ENCODE measurements around the gene P2RY11. TPM values are rescaled to one million over a fixed set of nuclear protein-coding genes. Genes with fewer than 3 reads are reported as not detected.
A peak's percentile ranks its signal among the peaks of the same experiment; 100 is the strongest.

Gene P2RY11
- polyA plus RNA-seq, 1 donor from 2014 or later, result 3.3 TPM

GRCh38 chr19:10135551-10136334, 24.2 kb downstream of the P2RY11 start:
- no peaks in the 10 kb centered on the region for H3K9me3 Mint-ChIP-seq
- no peak overlapping the region for H3K27ac Mint-ChIP-seq
- no peaks in the 10 kb centered on the region for H3K27me3 Mint-ChIP-seq
- H3K4me1 Mint-ChIP-seq, result no peaks in the 10 kb centered on the region
- peak overlapping the region in 1 of 4 donors; percentile 28 for H3K4me3 Mint-ChIP-seq
- peaks cover 2% of the 10 kb centered on the region for H3K36me3 Mint-ChIP-seq

GRCh38 chr19:10136936-10137335, 25.4 kb downstream of the P2RY11 start:
- no peak overlapping the region for H3K4me3 Mint-ChIP-seq
- H3K36me3 Mint-ChIP-seq, result peaks cover 1% of the 10 kb centered on the region
- H3K27ac Mint-ChIP-seq, result no peak overlapping the region
- H3K9me3 Mint-ChIP-seq, result no peaks in the 10 kb centered on the region
- no peaks in the 10 kb centered on the region for H3K27me3 Mint-ChIP-seq
- no peaks in the 10 kb centered on the region for H3K4me1 Mint-ChIP-seq

GRCh38 chr19:10137751-10138682, 26.5 kb downstream of the P2RY11 start:
- H3K9me3 Mint-ChIP-seq, result no peaks in the 10 kb centered on the region
- H3K27ac Mint-ChIP-seq, result no peak overlapping the region
- H3K4me1 Mint-ChIP-seq, result peaks cover 0 to 5% (median 3%) of the 10 kb centered on the region in 3 donors
- H3K36me3 Mint-ChIP-seq, result peaks cover 1% of the 10 kb centered on the region
- H3K4me3 Mint-ChIP-seq, result no peak overlapping the region
- H3K27me3 Mint-ChIP-seq, result no peaks in the 10 kb centered on the region

GRCh38 chr19:10138879-10139795, 27.6 kb downstream of the P2RY11 start:
- Mint-ChIP-seq H3K4me1 (peaks cover 0 to 6% (median 3%) of the 10 kb centered on the region in 3 donors), H3K9me3 (no peaks in the 10 kb centered on the region), H3K36me3 (peaks cover 1% of the 10 kb centered on the region), H3K27ac (peak overlapping the region in 1 of 3 donors; percentile 71), H3K4me3 (no peak overlapping the region), H3K27me3 (no peaks in the 10 kb centered on the region)

GRCh38 chr19:10139952-10140351, 28.5 kb downstream of the P2RY11 start:
- H3K4me1 Mint-ChIP-seq, result peaks cover 0 to 6% (median 3%) of the 10 kb centered on the region in 3 donors
- H3K27me3 Mint-ChIP-seq, result no peaks in the 10 kb centered on the region
- peaks cover 1% of the 10 kb centered on the region for H3K36me3 Mint-ChIP-seq
- no peak overlapping the region for H3K4me3 Mint-ChIP-seq
- no peak overlapping the region for H3K27ac Mint-ChIP-seq
- H3K9me3 Mint-ChIP-seq, result no peaks in the 10 kb centered on the region

DNA sequence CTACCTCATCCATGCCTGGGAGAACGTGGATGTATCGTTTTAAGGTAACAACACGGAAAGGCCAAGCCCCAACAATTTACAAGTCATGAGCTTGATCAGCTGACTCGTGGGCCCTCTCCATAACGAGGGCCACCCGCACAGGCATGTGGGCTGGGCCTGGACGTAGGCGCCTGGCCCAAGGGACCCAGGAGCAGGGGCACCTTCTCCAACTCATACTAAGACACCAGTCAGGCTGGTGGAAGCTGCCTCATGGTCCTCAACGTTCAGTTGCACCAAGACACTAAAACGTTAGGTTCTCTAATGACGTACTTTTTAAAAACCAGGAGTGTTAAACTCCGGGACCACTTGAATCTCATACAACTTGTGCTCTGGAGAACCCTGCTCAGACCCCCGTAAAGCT, 30.0 kb downstream of the P2RY11 start:
- H3K4me3 Mint-ChIP-seq, result no peak overlapping the region
- peaks cover 0 to 6% (median 3%) of the 10 kb centered on the region in 3 donors for H3K4me1 Mint-ChIP-seq
- H3K36me3 Mint-ChIP-seq, result peaks cover 1% of the 10 kb centered on the region
- H3K27me3 Mint-ChIP-seq, result no peaks in the 10 kb centered on the region
- H3K9me3 Mint-ChIP-seq, result no peaks in the 10 kb centered on the region
- no peak overlapping the region for H3K27ac Mint-ChIP-seq

DNA sequence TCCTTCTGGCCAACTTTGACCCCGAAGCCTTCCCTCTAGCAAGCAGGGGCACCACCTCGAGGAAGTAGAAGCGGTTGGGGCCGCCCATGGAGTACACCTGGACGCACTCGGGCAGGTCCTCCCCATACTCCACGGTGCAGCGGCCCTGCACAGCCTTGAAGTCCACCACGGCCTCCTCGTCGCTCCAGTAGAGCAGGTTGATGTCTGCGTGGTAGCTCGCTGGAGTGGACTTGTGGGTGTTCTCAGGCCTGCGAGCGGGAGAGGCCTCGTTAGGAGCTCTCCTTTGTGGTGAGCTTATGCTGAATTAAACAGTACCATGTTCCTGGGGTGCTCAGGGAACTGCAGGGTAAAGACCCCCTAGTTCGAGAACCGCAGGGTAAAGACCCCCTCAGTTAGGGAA, 30.5 kb downstream of the P2RY11 start:
- Mint-ChIP-seq H3K36me3 (peaks cover 1% of the 10 kb centered on the region), H3K4me3 (no peak overlapping the region), H3K27me3 (no peaks in the 10 kb centered on the region), H3K27ac (no peak overlapping the region), H3K9me3 (no peaks in the 10 kb centered on the region), H3K4me1 (peaks cover 0 to 6% (median 3%) of the 10 kb centered on the region in 3 donors)

GRCh38 chr19:10142701-10143375, 31.3 kb downstream of the P2RY11 start:
- peak overlapping the region in 1 of 3 donors; percentile 91 for H3K27ac Mint-ChIP-seq
- H3K9me3 Mint-ChIP-seq, result no peaks in the 10 kb centered on the region
- H3K4me3 Mint-ChIP-seq, result peak overlapping the region in 3 of 4 donors; percentile 6 to 86 (median 54)
- H3K36me3 Mint-ChIP-seq, result peaks cover 1% of the 10 kb centered on the region
- peaks cover 0 to 6% (median 3%) of the 10 kb centered on the region in 3 donors for H3K4me1 Mint-ChIP-seq
- H3K27me3 Mint-ChIP-seq, result no peaks in the 10 kb centered on the region

DNA sequence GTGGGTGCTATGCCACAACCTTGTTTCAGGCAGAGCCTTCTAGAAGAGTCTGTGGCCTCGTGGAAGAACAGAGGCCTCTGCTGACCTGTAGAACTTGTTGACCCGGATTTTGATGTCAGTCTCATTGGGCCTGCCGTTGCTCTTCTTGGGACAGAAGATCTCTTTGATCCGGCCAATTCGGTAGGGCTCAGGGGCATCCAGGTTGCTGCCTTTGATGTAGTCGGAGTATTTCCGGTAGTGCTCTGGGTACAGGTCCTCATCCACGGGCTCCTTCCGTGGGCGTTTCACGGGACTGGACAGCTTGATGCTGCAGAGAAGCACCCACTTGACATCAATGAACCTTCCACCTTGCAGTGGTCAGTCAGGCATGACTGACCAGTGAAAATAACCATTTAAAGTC, 32.2 kb downstream of the P2RY11 start:
- Mint-ChIP-seq H3K4me1 (peaks cover 0 to 6% (median 3%) of the 10 kb centered on the region in 3 donors), H3K4me3 (no peak overlapping the region), H3K27me3 (no peaks in the 10 kb centered on the region), H3K27ac (peak overlapping the region in 1 of 3 donors; percentile 73), H3K9me3 (no peaks in the 10 kb centered on the region), H3K36me3 (peaks cover 1% of the 10 kb centered on the region)

- Mint-ChIP-seq H3K4me3 (no peak overlapping the region), H3K27ac (no peak overlapping the region), H3K27me3 (no peaks in the 10 kb centered on the region), H3K36me3 (peaks cover 1% of the 10 kb centered on the region), H3K9me3 (no peaks in the 10 kb centered on the region), H3K4me1 (peaks cover 0 to 6% (median 3%) of the 10 kb centered on the region in 3 donors)
Measured at GRCh38 chr19:10144361-10144760, 32.9 kb downstream of the P2RY11 start.

- Mint-ChIP-seq H3K4me1 (peaks cover 0 to 6% (median 3%) of the 10 kb centered on the region in 3 donors), H3K36me3 (peaks cover 1% of the 10 kb centered on the region), H3K9me3 (no peaks in the 10 kb centered on the region), H3K27me3 (no peaks in the 10 kb centered on the region), H3K4me3 (no peak overlapping the region), H3K27ac (no peak overlapping the region)
Measured at GRCh38 chr19:10145031-10145430, 33.5 kb downstream of the P2RY11 start.

GRCh38 chr19:10146142-10146541, 34.6 kb downstream of the P2RY11 start:
- H3K27ac Mint-ChIP-seq, result peak overlapping the region in 1 of 3 donors; percentile 41
- peaks cover 1% of the 10 kb centered on the region for H3K36me3 Mint-ChIP-seq
- H3K9me3 Mint-ChIP-seq, result no peaks in the 10 kb centered on the region
- no peaks in the 10 kb centered on the region for H3K27me3 Mint-ChIP-seq
- peaks cover 0 to 6% (median 3%) of the 10 kb centered on the region in 3 donors for H3K4me1 Mint-ChIP-seq
- H3K4me3 Mint-ChIP-seq, result no peak overlapping the region

GRCh38 chr19:10149427-10149826, 37.9 kb downstream of the P2RY11 start:
- Mint-ChIP-seq H3K27ac (peak overlapping the region in 1 of 3 donors; percentile 31), H3K4me1 (peaks cover 0 to 2% (median 0%) of the 10 kb centered on the region in 3 donors), H3K9me3 (no peaks in the 10 kb centered on the region), H3K36me3 (peaks cover 4% of the 10 kb centered on the region), H3K27me3 (no peaks in the 10 kb centered on the region), H3K4me3 (no peak overlapping the region)

- H3K4me3 Mint-ChIP-seq, result no peak overlapping the region
Measured at GRCh38 chr19:10151521-10151920, 40.0 kb downstream of the P2RY11 start.

More at GRCh38 chr19:10151521-10151920, 40.0 kb downstream of the P2RY11 start:
- Mint-ChIP-seq H3K36me3 (peaks cover 6% of the 10 kb centered on the region), H3K27ac (no peak overlapping the region), H3K9me3 (no peaks in the 10 kb centered on the region), H3K27me3 (no peaks in the 10 kb centered on the region), H3K4me1 (peaks cover 0 to 2% (median 0%) of the 10 kb centered on the region in 3 donors)

Data from IgD-negative memory B cell (primary cell).